HepG2 (cell line): Measurements from ENCODE around the gene NFIC.

ENCODE experiments used
- CTCF ChIP-seq: sonication (generic); formaldehyde crosslinking; IDR thresholded peaks from 2 replicates; pipeline ENCODE4 v1.5.0; 2020; ENCODE audit warnings: mild to moderate bottlenecking, missing genetic modification reagents, moderate library complexity
- RAD21 ChIP-seq: fragments of 450-650 bp; formaldehyde crosslinking; IDR thresholded peaks from 2 replicates; pipeline ENCODE4 v1.5.0; 2020; ENCODE audit warnings: mild to moderate bottlenecking
- ZNF224 ChIP-seq: sonication (generic); formaldehyde crosslinking; IDR thresholded peaks from 2 replicates; pipeline ENCODE4 v1.5.0; 2020; ENCODE audit warnings: mild to moderate bottlenecking, missing genetic modification reagents
- ZNF230 ChIP-seq: sonication (generic); formaldehyde crosslinking; IDR thresholded peaks from 2 replicates; pipeline ENCODE4 v1.4.0; 2020; ENCODE audit warnings: mild to moderate bottlenecking, missing genetic modification reagents

DNA sequence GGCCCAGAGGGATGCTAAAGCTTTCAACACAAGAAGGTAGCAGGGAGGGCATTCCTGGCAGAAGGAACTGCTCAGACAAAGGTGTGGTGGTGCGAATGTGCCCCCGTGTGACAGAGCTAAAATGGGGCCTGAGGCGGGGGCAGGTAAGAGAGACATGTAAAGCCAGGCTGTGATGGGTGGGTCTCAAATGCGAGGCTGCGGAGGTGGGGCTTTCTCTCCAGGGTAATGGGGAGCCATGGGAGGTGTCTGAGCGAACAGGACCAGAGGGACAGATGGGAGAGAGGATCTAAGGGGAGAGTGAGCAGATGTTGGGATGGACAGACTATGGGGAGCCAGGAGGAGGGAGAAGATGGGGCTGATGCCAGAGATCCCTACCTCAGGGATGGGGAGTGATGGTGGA, 44.7 kb upstream of the NFIC start:
- TF ChIP-seq ZNF230 (CRISPR knock-in tag) (no peak), CTCF (CRISPR knock-in tag) (no peak), RAD21 (CRISPR knock-in tag) (no peak), ZNF224 (no peak)
